ENCODE data around the gene BORCS6. TPM values are rescaled to one million over a fixed set of nuclear protein-coding genes. Genes with fewer than 3 reads are reported as not detected.

Gene BORCS6
- total and polyA plus RNA-seq, 2 of the 13 experiments (the other 11 are each of a cell fraction or from before 2014, with no cell fraction given): 2.0 to 5.1 TPM

GRCh38 chr17:8209907-8210760, 20.2 kb upstream of the BORCS6 start, which contains the start of gene AURKB (continued):
- TF ChIP-seq, protein P1, sequence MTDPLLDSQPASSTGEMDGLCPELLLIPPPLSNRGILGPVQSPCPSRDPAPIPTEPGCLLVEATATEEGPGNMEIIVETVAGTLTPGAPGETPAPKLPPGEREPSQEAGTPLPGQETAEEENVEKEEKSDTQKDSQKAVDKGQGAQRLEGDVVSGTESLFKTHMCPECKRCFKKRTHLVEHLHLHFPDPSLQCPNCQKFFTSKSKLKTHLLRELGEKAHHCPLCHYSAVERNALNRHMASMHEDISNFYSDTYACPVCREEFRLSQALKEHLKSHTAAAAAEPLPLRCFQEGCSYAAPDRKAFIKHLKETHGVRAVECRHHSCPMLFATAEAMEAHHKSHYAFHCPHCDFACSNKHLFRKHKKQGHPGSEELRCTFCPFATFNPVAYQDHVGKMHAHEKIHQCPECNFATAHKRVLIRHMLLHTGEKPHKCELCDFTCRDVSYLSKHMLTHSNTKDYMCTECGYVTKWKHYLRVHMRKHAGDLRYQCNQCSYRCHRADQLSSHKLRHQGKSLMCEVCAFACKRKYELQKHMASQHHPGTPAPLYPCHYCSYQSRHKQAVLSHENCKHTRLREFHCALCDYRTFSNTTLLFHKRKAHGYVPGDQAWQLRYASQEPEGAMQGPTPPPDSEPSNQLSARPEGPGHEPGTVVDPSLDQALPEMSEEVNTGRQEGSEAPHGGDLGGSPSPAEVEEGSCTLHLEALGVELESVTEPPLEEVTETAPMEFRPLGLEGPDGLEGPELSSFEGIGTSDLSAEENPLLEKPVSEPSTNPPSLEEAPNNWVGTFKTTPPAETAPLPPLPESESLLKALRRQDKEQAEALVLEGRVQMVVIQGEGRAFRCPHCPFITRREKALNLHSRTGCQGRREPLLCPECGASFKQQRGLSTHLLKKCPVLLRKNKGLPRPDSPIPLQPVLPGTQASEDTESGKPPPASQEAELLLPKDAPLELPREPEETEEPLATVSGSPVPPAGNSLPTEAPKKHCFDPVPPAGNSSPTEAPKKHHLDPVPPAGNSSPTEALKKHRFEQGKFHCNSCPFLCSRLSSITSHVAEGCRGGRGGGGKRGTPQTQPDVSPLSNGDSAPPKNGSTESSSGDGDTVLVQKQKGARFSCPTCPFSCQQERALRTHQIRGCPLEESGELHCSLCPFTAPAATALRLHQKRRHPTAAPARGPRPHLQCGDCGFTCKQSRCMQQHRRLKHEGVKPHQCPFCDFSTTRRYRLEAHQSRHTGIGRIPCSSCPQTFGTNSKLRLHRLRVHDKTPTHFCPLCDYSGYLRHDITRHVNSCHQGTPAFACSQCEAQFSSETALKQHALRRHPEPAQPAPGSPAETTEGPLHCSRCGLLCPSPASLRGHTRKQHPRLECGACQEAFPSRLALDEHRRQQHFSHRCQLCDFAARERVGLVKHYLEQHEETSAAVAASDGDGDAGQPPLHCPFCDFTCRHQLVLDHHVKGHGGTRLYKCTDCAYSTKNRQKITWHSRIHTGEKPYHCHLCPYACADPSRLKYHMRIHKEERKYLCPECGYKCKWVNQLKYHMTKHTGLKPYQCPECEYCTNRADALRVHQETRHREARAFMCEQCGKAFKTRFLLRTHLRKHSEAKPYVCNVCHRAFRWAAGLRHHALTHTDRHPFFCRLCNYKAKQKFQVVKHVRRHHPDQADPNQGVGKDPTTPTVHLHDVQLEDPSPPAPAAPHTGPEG (CRISPR knock-in tag; IDR thresholded peaks at IDR 0.05): 0 out of 2 replicates have a peak, but pooled peaks have one; percentile 49
- TF ChIP-seq RXRA (CRISPR knock-in tag; IDR thresholded peaks at IDR 0.05) (0 out of 2 replicates have a peak, but pooled peaks have one; percentile 31), ZNF558 (CRISPR knock-in tag; IDR thresholded peaks at IDR 0.05; ENCODE audit: borderline replicate concordance) (peak; percentile 75; the same call in 1 of the 2 replicates), HMGXB3 (CRISPR knock-in tag; IDR thresholded peaks at IDR 0.05; ENCODE audit: borderline replicate concordance) (peak; percentile 78; the same call in 1 of the 2 replicates), NFKB2 (CRISPR knock-in tag; IDR thresholded peaks at IDR 0.05; ENCODE audit: borderline replicate concordance) (peak; percentile 69; the same call in 1 of the 2 replicates), JARID2 (CRISPR knock-in tag; IDR thresholded peaks at IDR 0.05; ENCODE audit: insufficient replicate concordance) (no peak), ZNF572 (CRISPR knock-in tag; IDR thresholded peaks at IDR 0.05) (no peak; the same call in 1 of the 2 replicates)
- TF ChIP-seq, protein P2, sequence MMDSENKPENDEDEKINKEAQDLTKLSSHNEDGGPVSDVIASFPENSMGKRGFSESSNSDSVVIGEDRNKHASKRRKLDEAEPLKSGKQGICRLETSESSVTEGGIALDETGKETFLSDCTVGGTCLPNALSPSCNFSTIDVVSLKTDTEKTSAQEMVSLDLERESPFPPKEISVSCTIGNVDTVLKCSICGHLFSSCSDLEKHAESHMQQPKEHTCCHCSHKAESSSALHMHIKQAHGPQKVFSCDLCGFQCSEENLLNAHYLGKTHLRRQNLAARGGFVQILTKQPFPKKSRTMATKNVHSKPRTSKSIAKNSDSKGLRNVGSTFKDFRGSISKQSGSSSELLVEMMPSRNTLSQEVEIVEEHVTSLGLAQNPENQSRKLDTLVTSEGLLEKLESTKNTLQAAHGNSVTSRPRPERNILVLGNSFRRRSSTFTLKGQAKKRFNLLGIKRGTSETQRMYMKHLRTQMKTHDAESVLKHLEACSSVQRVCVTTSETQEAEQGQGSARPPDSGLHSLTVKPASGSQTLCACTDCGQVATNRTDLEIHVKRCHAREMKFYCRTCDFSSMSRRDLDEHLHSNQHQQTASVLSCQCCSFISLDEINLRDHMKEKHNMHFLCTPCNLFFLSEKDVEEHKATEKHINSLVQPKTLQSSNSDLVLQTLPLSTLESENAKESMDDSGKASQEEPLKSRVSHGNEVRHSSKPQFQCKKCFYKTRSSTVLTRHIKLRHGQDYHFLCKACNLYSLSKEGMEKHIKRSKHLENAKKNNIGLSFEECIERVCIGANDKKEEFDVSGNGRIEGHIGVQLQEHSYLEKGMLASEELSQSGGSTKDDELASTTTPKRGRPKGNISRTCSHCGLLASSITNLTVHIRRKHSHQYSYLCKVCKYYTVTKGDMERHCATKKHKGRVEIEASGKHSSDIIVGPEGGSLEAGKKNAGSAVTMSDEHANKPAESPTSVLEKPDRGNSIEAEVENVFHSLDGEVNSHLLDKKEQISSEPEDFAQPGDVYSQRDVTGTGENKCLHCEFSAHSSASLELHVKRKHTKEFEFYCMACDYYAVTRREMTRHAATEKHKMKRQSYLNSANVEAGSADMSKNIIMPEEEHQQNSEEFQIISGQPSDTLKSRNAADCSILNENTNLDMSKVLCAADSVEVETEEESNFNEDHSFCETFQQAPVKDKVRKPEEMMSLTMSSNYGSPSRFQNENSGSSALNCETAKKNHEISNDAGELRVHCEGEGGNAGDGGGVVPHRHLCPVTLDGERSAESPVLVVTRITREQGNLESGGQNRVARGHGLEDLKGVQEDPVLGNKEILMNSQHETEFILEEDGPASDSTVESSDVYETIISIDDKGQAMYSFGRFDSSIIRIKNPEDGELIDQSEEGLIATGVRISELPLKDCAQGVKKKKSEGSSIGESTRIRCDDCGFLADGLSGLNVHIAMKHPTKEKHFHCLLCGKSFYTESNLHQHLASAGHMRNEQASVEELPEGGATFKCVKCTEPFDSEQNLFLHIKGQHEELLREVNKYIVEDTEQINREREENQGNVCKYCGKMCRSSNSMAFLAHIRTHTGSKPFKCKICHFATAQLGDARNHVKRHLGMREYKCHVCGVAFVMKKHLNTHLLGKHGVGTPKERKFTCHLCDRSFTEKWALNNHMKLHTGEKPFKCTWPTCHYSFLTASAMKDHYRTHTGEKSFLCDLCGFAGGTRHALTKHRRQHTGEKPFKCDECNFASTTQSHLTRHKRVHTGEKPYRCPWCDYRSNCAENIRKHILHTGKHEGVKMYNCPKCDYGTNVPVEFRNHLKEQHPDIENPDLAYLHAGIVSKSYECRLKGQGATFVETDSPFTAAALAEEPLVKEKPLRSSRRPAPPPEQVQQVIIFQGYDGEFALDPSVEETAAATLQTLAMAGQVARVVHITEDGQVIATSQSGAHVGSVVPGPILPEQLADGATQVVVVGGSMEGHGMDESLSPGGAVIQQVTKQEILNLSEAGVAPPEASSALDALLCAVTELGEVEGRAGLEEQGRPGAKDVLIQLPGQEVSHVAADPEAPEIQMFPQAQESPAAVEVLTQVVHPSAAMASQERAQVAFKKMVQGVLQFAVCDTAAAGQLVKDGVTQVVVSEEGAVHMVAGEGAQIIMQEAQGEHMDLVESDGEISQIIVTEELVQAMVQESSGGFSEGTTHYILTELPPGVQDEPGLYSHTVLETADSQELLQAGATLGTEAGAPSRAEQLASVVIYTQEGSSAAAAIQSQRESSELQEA (CRISPR knock-in tag; IDR thresholded peaks at IDR 0.05; ENCODE audit: not compliant biosample characterization): no peak

Data from HepG2 (cell line).